ENCODE data around the gene ACTR2. TPM values are rescaled to one million over a fixed set of nuclear protein-coding genes. Genes with fewer than 3 reads are reported as not detected.

Gene ACTR2
- total and polyA plus RNA-seq, 9 of the 15 experiments (the other 6 are each of a cell fraction or from before 2014, with no cell fraction given), result 47.3 to 239 (median 108) TPM

- TF ChIP-seq SMAD1 (IDR thresholded peaks at IDR 0.05; ENCODE audit: low read depth, low read length, partially characterized antibody) (peak; percentile 62), ZBTB49 (CRISPR knock-in tag; IDR thresholded peaks at IDR 0.05; ENCODE audit: borderline replicate concordance) (no peak), HIVEP1 (CRISPR knock-in tag; IDR thresholded peaks at IDR 0.05) (no peak), TOE1 (IDR thresholded peaks at IDR 0.05; ENCODE audit: borderline replicate concordance) (peak; percentile 51; the same call in 1 of the 2 replicates), TOE1 (CRISPR knock-in tag; IDR thresholded peaks at IDR 0.05; ENCODE audit: borderline replicate concordance, low read depth) (no peak), MAFF (IDR thresholded peaks at IDR 0.05; ENCODE audit: low read length) (no peak), NR3C1 (CRISPR knock-in tag; IDR thresholded peaks at IDR 0.05) (no peak), SPI1 (IDR thresholded peaks at IDR 0.05; ENCODE audit: borderline replicate concordance, low read depth, low read length) (no peak), ZNF311 (CRISPR knock-in tag; IDR thresholded peaks at IDR 0.05) (no peak), RBM17 (IDR thresholded peaks at IDR 0.05; ENCODE audit: borderline replicate concordance, low read depth, low read length) (no peak), ZC3H4 (CRISPR knock-in tag; IDR thresholded peaks at IDR 0.05; ENCODE audit: borderline replicate concordance) (peak; percentile 78; the same call in 1 of the 2 replicates), HINFP (tag; conservative IDR thresholded peaks at IDR 0.05; ENCODE audit: low read depth) (no peak), NR4A1 (CRISPR knock-in tag; IDR thresholded peaks at IDR 0.05) (0 out of 2 replicates have a peak, but pooled peaks have one; percentile 38), NR4A1 (tag; IDR thresholded peaks at IDR 0.05) (no peak), ZC3H11A (IDR thresholded peaks at IDR 0.05; ENCODE audit: low read depth, low read length) (no peak)
- TF ChIP-seq, protein P1, sequence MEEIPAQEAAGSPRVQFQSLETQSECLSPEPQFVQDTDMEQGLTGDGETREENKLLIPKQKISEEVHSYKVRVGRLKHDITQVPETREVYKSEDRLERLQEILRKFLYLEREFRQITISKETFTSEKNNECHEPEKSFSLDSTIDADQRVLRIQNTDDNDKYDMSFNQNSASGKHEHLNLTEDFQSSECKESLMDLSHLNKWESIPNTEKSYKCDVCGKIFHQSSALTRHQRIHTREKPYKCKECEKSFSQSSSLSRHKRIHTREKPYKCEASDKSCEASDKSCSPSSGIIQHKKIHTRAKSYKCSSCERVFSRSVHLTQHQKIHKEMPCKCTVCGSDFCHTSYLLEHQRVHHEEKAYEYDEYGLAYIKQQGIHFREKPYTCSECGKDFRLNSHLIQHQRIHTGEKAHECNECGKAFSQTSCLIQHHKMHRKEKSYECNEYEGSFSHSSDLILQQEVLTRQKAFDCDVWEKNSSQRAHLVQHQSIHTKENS (CRISPR knock-in tag; IDR thresholded peaks at IDR 0.05), result no peak
- TF ChIP-seq, protein P2, sequence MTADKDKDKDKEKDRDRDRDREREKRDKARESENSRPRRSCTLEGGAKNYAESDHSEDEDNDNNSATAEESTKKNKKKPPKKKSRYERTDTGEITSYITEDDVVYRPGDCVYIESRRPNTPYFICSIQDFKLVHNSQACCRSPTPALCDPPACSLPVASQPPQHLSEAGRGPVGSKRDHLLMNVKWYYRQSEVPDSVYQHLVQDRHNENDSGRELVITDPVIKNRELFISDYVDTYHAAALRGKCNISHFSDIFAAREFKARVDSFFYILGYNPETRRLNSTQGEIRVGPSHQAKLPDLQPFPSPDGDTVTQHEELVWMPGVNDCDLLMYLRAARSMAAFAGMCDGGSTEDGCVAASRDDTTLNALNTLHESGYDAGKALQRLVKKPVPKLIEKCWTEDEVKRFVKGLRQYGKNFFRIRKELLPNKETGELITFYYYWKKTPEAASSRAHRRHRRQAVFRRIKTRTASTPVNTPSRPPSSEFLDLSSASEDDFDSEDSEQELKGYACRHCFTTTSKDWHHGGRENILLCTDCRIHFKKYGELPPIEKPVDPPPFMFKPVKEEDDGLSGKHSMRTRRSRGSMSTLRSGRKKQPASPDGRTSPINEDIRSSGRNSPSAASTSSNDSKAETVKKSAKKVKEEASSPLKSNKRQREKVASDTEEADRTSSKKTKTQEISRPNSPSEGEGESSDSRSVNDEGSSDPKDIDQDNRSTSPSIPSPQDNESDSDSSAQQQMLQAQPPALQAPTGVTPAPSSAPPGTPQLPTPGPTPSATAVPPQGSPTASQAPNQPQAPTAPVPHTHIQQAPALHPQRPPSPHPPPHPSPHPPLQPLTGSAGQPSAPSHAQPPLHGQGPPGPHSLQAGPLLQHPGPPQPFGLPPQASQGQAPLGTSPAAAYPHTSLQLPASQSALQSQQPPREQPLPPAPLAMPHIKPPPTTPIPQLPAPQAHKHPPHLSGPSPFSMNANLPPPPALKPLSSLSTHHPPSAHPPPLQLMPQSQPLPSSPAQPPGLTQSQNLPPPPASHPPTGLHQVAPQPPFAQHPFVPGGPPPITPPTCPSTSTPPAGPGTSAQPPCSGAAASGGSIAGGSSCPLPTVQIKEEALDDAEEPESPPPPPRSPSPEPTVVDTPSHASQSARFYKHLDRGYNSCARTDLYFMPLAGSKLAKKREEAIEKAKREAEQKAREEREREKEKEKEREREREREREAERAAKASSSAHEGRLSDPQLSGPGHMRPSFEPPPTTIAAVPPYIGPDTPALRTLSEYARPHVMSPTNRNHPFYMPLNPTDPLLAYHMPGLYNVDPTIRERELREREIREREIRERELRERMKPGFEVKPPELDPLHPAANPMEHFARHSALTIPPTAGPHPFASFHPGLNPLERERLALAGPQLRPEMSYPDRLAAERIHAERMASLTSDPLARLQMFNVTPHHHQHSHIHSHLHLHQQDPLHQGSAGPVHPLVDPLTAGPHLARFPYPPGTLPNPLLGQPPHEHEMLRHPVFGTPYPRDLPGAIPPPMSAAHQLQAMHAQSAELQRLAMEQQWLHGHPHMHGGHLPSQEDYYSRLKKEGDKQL (CRISPR knock-in tag; IDR thresholded peaks at IDR 0.05; ENCODE audit: borderline replicate concordance), result no peak
These were observed at the start of gene ACTR2 (continued) for GRCh38 chr2:65227456-65228262.

Measured in K562 (cell line).